IMR-90 (cell line): ENCODE results near the gene CLEC2B. TPM values are rescaled to one million over a fixed set of nuclear protein-coding genes. Genes with fewer than 3 reads are reported as not detected.

Experiments used
- ATAC-seq: fragments of 200-7000 bp; cut with Tn5 transposase; 2 replicates; pipeline ENCODE4 v1.9.1; 2020; ENCODE audit warnings: low read depth, mild to moderate bottlenecking, moderate library complexity
- BruUV-seq: library from RNA; stranded (reverse); fragments of 400-500 nt; replicated peaks from 2 replicates; lab custom pipeline; 2021; lab: Mats Ljungman, UMichigan
- CTCF ChIA-PET: fragments of 300-600 bp; formaldehyde crosslinking; extraction: SDS; loops from one replicate; lab custom pipeline; 2021; ENCODE audit warnings: antibody characterized with exemption; lab: Yijun Ruan, JAX
- POLR2A ChIA-PET: fragments of 300-600 bp; sonication (Branson Sonifier 250); formaldehyde crosslinking; loops from one replicate; lab custom pipeline; 2022; ENCODE audit warnings: antibody characterized with exemption; ENCODE audit not compliant: unreplicated experiment; lab: Charles Lee
- DNase-seq: peaks from one replicate; pipeline ENCODE4 v3.0.0; 2013
- H2AFZ ChIP-seq: replicated peaks from 2 replicates; pipeline ENCODE3; 2013; ENCODE audit warnings: low read length, mild to moderate bottlenecking; ENCODE audit not compliant: poor library complexity
- H2AK5ac ChIP-seq: 2 replicates; pipeline ENCODE4 v1.6.1; 2013; ENCODE audit warnings: low read depth, low read length, inconsistent platforms
- H2AK9ac ChIP-seq: replicated peaks from 2 replicates; pipeline ENCODE3; 2013; ENCODE audit warnings: mild to moderate bottlenecking, low read depth, low read length, moderate library complexity; ENCODE audit not compliant: poor library complexity
- H2BK120ac ChIP-seq: 2 replicates; pipeline ENCODE4 v1.6.1; 2013; ENCODE audit warnings: low read depth, low read length, inconsistent platforms
- H2BK15ac ChIP-seq: 3 replicates; pipeline ENCODE4 v1.6.1; 2013; ENCODE audit warnings: low read depth, low read length, inconsistent platforms
- H2BK20ac ChIP-seq: 2 replicates; pipeline ENCODE4 v1.6.1; 2013; ENCODE audit warnings: low read depth, mild to moderate bottlenecking, inconsistent platforms, low read length, moderate library complexity
- H2BK5ac ChIP-seq: 2 replicates; pipeline ENCODE4 v1.6.1; 2013; ENCODE audit warnings: mild to moderate bottlenecking, low read depth, low read length, inconsistent platforms; ENCODE audit not compliant: poor library complexity, severe bottlenecking
- H3K14ac ChIP-seq: replicated peaks from 2 replicates; pipeline ENCODE4 v1.6.1; 2013; ENCODE audit warnings: low read depth, low read length, inconsistent platforms
- H3K18ac ChIP-seq: 2 replicates; pipeline ENCODE4 v1.6.1; 2013; ENCODE audit warnings: low read depth, low read length, control low read depth
- H3K23ac ChIP-seq: 2 replicates; pipeline ENCODE4 v1.6.1; 2013; ENCODE audit warnings: low read depth, low read length, inconsistent platforms
- H3K27ac ChIP-seq: 2 replicates; pipeline ENCODE4 v1.5.1; 2013; ENCODE audit warnings: mild to moderate bottlenecking, control low read depth, low read length; ENCODE audit not compliant: insufficient read depth
- H3K27me3 ChIP-seq: 2 replicates; pipeline ENCODE4 v1.6.1; 2013; ENCODE audit warnings: low read length; ENCODE audit not compliant: control insufficient read depth, insufficient read depth
- H3K36me3 ChIP-seq: 2 replicates; pipeline ENCODE4 v1.6.1; 2013; ENCODE audit warnings: low read length, mixed read lengths; ENCODE audit not compliant: control insufficient read depth, insufficient read depth
- H3K4ac ChIP-seq: 2 replicates; pipeline ENCODE4 v1.6.1; 2013; ENCODE audit warnings: low read depth, low read length, inconsistent platforms
- H3K4me1 ChIP-seq: 2 replicates; pipeline ENCODE4 v1.6.1; 2013; ENCODE audit warnings: low read length, mixed read lengths; ENCODE audit not compliant: control insufficient read depth, insufficient read depth
- H3K4me2 ChIP-seq: 2 replicates; pipeline ENCODE4 v1.6.1; 2013; ENCODE audit warnings: low read depth, mild to moderate bottlenecking, control low read depth, low read length, moderate library complexity
- H3K4me3 ChIP-seq: 2 replicates; pipeline ENCODE4 v1.5.1; 2013; ENCODE audit warnings: low read depth, mild to moderate bottlenecking, control low read depth, low read length, moderate library complexity; ENCODE audit not compliant: insufficient read depth
- H3K56ac ChIP-seq: 2 replicates; pipeline ENCODE4 v1.6.1; 2013; ENCODE audit warnings: low read length, inconsistent platforms; ENCODE audit not compliant: insufficient read depth; ENCODE audit errors: extremely low read depth
- H3K79me1 ChIP-seq, 2 experiments: 2 replicates each; pipeline ENCODE4 v1.6.1; 2013; ENCODE audit warnings: low read length in 2 of 2, inconsistent platforms in 1 of 2, low read depth in 1 of 2
- H3K9ac ChIP-seq: 2 replicates; pipeline ENCODE4 v1.6.1; 2013; ENCODE audit warnings: low read depth, low read length, control low read depth
- H3K9me1 ChIP-seq: 2 replicates; pipeline ENCODE4 v1.6.1; 2013; ENCODE audit warnings: low read length, inconsistent platforms; ENCODE audit not compliant: insufficient read depth
- H3K9me3 ChIP-seq: 2 replicates; pipeline ENCODE4 v1.6.1; 2013; ENCODE audit warnings: low read length; ENCODE audit not compliant: control insufficient read depth, insufficient read depth
- H4K20me1 ChIP-seq: 2 replicates; pipeline ENCODE4 v1.6.1; 2013; ENCODE audit warnings: low read length, inconsistent platforms; ENCODE audit not compliant: insufficient read depth
- H4K5ac ChIP-seq: 2 replicates; pipeline ENCODE4 v1.6.1; 2013; ENCODE audit warnings: mild to moderate bottlenecking, low read depth, low read length, control low read depth
- H4K8ac ChIP-seq, 2 experiments: 2 replicates each; pipeline ENCODE4 v1.6.1; 2013; ENCODE audit warnings: low read depth in 2 of 2, low read length in 2 of 2, control low read depth in 1 of 2, inconsistent platforms in 1 of 2
- H4K91ac ChIP-seq: 2 replicates; pipeline ENCODE4 v1.6.1; 2013; ENCODE audit warnings: low read depth, low read length, inconsistent platforms; ENCODE audit not compliant: insufficient read depth
- BHLHE40 ChIP-seq: fragments of 150-350 bp; IDR thresholded peaks from 2 replicates; pipeline ENCODE4 v1.6.1; 2016; ENCODE audit warnings: mild to moderate bottlenecking, low read depth, low read length
- CEBPB ChIP-seq: IDR thresholded peaks from 2 replicates; pipeline ENCODE4 v1.6.1; 2012; ENCODE audit warnings: low read depth, low read length, improper control_type of control experiment
- CHD1 ChIP-seq: IDR thresholded peaks from 2 replicates; pipeline ENCODE4 v1.6.1; 2012; ENCODE audit warnings: low read depth, low read length, improper control_type of control experiment
- CTCF ChIP-seq: conservative IDR thresholded peaks from 2 replicates; pipeline ENCODE4 v1.5.1; 2012; ENCODE audit warnings: mild to moderate bottlenecking, low read depth, low read length, improper control_type of control experiment
- FOS ChIP-seq: fragments of 150-350 bp; IDR thresholded peaks from 2 replicates; pipeline ENCODE4 v1.6.1; 2016; ENCODE audit warnings: low read depth, low read length
- MAFK ChIP-seq: IDR thresholded peaks from 2 replicates; pipeline ENCODE4 v1.6.1; 2012; ENCODE audit warnings: low read depth, low read length, improper control_type of control experiment
- MAZ ChIP-seq: IDR thresholded peaks from 2 replicates; pipeline ENCODE4 v1.6.1; 2012; ENCODE audit warnings: low read depth, mild to moderate bottlenecking, low read length, improper control_type of control experiment, moderate library complexity, borderline replicate concordance
- MXI1 ChIP-seq: IDR thresholded peaks from 2 replicates; pipeline ENCODE4 v1.6.1; 2012; ENCODE audit warnings: low read depth, mild to moderate bottlenecking, low read length, moderate library complexity, borderline replicate concordance
- NFE2L2 ChIP-seq: fragments of 150-350 bp; IDR thresholded peaks from 2 replicates; pipeline ENCODE4 v1.6.1; 2016; ENCODE audit warnings: low read depth, mild to moderate bottlenecking, low read length
- POLR2A ChIP-seq: IDR thresholded peaks from 2 replicates; pipeline ENCODE4 v1.6.1; 2012; ENCODE audit warnings: mild to moderate bottlenecking, low read depth, low read length
- RAD21 ChIP-seq: IDR thresholded peaks from 2 replicates; pipeline ENCODE4 v1.6.1; 2012; ENCODE audit warnings: low read length, improper control_type of control experiment
- RCOR1 ChIP-seq: IDR thresholded peaks from 2 replicates; pipeline ENCODE4 v1.6.1; 2012; ENCODE audit warnings: mild to moderate bottlenecking, low read length, improper control_type of control experiment; ENCODE audit not compliant: insufficient replicate concordance
- RFX5 ChIP-seq: IDR thresholded peaks from 2 replicates; pipeline ENCODE4 v1.8.0; 2012; ENCODE audit warnings: low read depth, mild to moderate bottlenecking, low read length, moderate library complexity
- SMC3 ChIP-seq: fragments of 150-350 bp; IDR thresholded peaks from 2 replicates; pipeline ENCODE4 v1.6.1; 2016; ENCODE audit warnings: low read depth, mild to moderate bottlenecking, antibody characterized with exemption, low read length, moderate library complexity
- USF2 ChIP-seq: fragments of 150-350 bp; IDR thresholded peaks from 2 replicates; pipeline ENCODE4 v1.6.1; 2017; ENCODE audit warnings: mild to moderate bottlenecking, antibody characterized with exemption, low read length, low read depth
- WGBS, 2 experiments: methylation state at CpG; one replicate each; pipeline versions ENCODE4 v1.1.5 to v1.1.7; 2013; ENCODE audit warnings: missing lambda C conversion rate in 2 of 2; ENCODE audit not compliant: insufficient read length in 1 of 2; ENCODE audit errors: extremely low coverage in 2 of 2; 5-methylcytosine and 5-hydroxymethylcytosine counted together
- dilution Hi-C: fragments of 300-500 bp; cut with HindIII; formaldehyde crosslinking; loops from one replicate; pipeline ENCODE4 v1.14.3; 2018; ENCODE audit warnings: low sequenced_read_pairs; ENCODE audit not compliant: unreplicated experiment
- in situ Hi-C: fragments of 300-500 bp; cut with MboI; formaldehyde crosslinking; loops from 3 replicates; pipeline ENCODE4 v1.14.3; 2019; ENCODE audit warnings: low sequenced_read_pairs, inconsistent platforms, mixed read lengths
- intact Hi-C: fragments of 100-400 bp; cut with micrococcal nuclease; formaldehyde crosslinking; loops from 2 replicates; pipeline ENCODE4 v1.10.0; 2022
- polyA plus RNA-seq, 3 experiments: library from polyadenylated mRNA; depleted of rRNA; stranded (reverse); fragments of >200 nt; gene quantifications; 2 replicates each; pipeline ENCODE4 v1.2.3, GENCODE V29; 2012; ENCODE audit warnings: low replicate concordance in 1 of 3
- total RNA-seq: library from RNA; depleted of rRNA; stranded (reverse); fragments of >200 nt; gene quantifications from 2 replicates; pipeline ENCODE4 v1.2.3, GENCODE V29; 2012
- TF ChIP-seq, protein P1 (sequence below): fragments of 150-350 bp; IDR thresholded peaks from 2 replicates; pipeline ENCODE4 v1.6.1; 2016; ENCODE audit warnings: low read depth, mild to moderate bottlenecking, low read length, moderate library complexity, borderline replicate concordance

CLEC2B gene
- total and polyA plus RNA-seq, 2 of the 4 experiments (the other 2 are of a cell fraction): 0.18 to 0.31 TPM

DNA sequence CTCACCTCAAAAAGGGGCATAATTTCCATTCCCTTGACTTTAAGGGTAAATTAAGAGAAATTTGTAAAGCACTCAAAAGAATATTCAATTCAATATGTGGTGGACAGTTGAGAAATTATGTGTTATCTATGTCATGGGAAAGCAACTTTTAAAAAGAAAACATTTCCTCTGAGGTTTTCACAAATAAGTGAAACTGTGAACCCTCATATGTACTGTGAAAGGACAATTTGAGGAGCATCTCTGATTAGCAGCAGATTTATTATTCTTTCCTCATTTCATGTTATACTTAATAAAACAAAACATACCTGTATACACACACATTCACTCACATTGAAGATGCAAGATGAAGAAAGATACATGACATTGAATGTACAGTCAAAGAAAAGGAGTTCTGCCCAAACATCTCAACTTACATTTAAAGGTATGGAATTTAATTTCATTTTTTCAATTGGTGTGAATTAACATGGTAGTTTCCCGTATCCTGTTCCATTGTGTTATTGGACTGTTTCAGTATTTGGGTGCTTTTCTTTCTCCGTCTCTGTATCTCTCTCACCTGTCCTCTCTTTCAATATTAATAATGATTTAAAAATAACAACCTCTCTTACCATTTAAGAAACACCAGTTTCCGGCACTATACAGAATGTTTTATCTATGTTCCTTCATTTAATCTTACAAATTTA is 41.8 kb downstream of the CLEC2B start, which contains the start of gene KLRF1:
Gene KLRF1 (plus strand): TSS at position 273 of the 680 bp plus-strand sequence. CDS start 64 bp downstream, at position 337.
- no peak within 1 kb of the TSS for H3K56ac ChIP-seq
- H3K4ac ChIP-seq: no peak within 1 kb of the TSS
- no peak within 1 kb of the TSS for H2BK5ac ChIP-seq
- no peak within 1 kb of the TSS for H2BK20ac ChIP-seq
- no peak within 1 kb of the TSS for H3K9ac ChIP-seq
- no peak within 1 kb of the TSS for H3K23ac ChIP-seq
- no peak within 1 kb of the TSS for H2BK15ac ChIP-seq
- no peaks in the 10 kb centered on the region; the same call in 1 of the 2 replicates for H3K27me3 ChIP-seq
- no peak within 1 kb of the TSS for H3K14ac ChIP-seq
- intact Hi-C loops: no loop called here
- WGBS, 2 experiments: no CpG with 5 or more reads among the region's 3 CpGs
- in situ Hi-C loops: no loop called here
- no peak within 1 kb of the TSS for H3K4me3 ChIP-seq
- H4K5ac ChIP-seq: no peak within 1 kb of the TSS
- no TSS peak for BruUV-seq
- DNase-seq: no peak
- H3K36me3 ChIP-seq: no peaks in the 10 kb centered on the region
- no peak within 1 kb of the TSS for H2BK120ac ChIP-seq
- no peak within 1 kb of the TSS for H4K91ac ChIP-seq
- H3K9me3 ChIP-seq: no peaks in the 10 kb centered on the region
- no peaks in the 10 kb centered on the region for H4K20me1 ChIP-seq
- H2AK5ac ChIP-seq: no peak within 1 kb of the TSS
- no peak within 1 kb of the TSS for H3K27ac ChIP-seq
- no peaks in the 10 kb centered on the region for H3K9me1 ChIP-seq
- no peak within 1 kb of the TSS for H2AK9ac ChIP-seq
- no peak within 1 kb of the TSS for H4K8ac ChIP-seq
- ChIA-PET CTCF (no interaction called here), POLR2A (no interaction called here)
- H3K4me1 ChIP-seq: no peaks in the 10 kb centered on the region
- H3K79me1 ChIP-seq: no peaks in the 10 kb centered on the region
- no peak for ATAC-seq
- dilution Hi-C loops: no loop called here
- TF ChIP-seq SMC3 (no peak), RAD21 (no peak), CTCF (no peak), CEBPB (no peak), RCOR1 (no peak), MXI1 (no peak), POLR2A (no peak), FOS (no peak), NFE2L2 (no peak), MAZ (no peak), RFX5 (no peak), MAFK (no peak), BHLHE40 (no peak), CHD1 (no peak), USF2 (no peak)
- TF ChIP-seq, protein P1, sequence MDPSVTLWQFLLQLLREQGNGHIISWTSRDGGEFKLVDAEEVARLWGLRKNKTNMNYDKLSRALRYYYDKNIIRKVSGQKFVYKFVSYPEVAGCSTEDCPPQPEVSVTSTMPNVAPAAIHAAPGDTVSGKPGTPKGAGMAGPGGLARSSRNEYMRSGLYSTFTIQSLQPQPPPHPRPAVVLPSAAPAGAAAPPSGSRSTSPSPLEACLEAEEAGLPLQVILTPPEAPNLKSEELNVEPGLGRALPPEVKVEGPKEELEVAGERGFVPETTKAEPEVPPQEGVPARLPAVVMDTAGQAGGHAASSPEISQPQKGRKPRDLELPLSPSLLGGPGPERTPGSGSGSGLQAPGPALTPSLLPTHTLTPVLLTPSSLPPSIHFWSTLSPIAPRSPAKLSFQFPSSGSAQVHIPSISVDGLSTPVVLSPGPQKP: no peak
- no peak within 1 kb of the TSS for H2AFZ ChIP-seq
- H3K18ac ChIP-seq: no peak within 1 kb of the TSS
- H3K4me2 ChIP-seq: no peak within 1 kb of the TSS
